Measurements from ENCODE around the gene PPL. TPM values are rescaled to one million over a fixed set of nuclear protein-coding genes. Genes with fewer than 3 reads are reported as not detected.

PPL gene
- total and polyA plus RNA-seq, 2 of the 13 experiments (the other 11 are each of a cell fraction or from before 2014, with no cell fraction given): 5.7 to 6.6 TPM

DNA sequence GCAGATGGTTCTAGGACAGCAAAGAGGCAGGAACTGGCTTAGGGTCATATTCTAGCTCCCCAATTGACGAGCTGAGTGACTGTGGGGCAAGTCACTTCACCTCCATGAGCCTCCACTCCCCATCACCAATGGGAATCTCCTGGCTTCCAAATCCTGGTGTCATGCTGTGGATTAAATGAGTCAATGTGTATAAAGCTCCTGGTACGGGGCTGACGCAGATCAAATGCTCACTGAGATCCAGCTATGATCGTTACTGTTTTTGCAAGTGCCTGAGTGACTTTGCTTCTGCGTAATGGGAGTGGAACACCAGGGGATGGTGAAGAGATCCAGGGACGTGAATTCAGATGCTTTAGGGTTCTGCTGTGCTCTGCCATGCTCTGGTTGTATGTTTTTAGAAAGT lies 23.6 kb upstream of the PPL start:
- Histone ChIP-seq H2AFZ (ENCODE audit: low read length) (no peak overlapping the region), H3K9ac (ENCODE audit: insufficient read depth, low read depth, low read length) (no peak overlapping the region), H3K36me3 (replicated peaks in 1 of 2; ENCODE audit: control insufficient read depth in 1 of 2, insufficient read depth in 2 of 2, low read length in 2 of 2) (no peaks in the 10 kb centered on the region), H3K9me3 (ENCODE audit: low read length) (no peaks in the 10 kb centered on the region), H4K20me1 (ENCODE audit: insufficient read depth, low read length) (no peaks in the 10 kb centered on the region), H3K4me3 (replicated peaks in 1 of 3; ENCODE audit: insufficient read depth in 1 of 3, low read depth in 2 of 3, low read length in 3 of 3) (no peak overlapping the region), H3K27me3 (ENCODE audit: control insufficient read depth in 1 of 2, insufficient read depth in 2 of 2, low read length in 2 of 2) (peaks cover 0 to 18% of the 10 kb centered on the region in 2 experiments; a peak in 3 of 5 replicates), H3K79me2 (ENCODE audit: insufficient read depth, low read length) (no peaks in the 10 kb centered on the region), H3K4me1 (ENCODE audit: insufficient read depth, low read length) (peaks cover 27% of the 10 kb centered on the region), H3K27ac (ENCODE audit: extremely low read length, insufficient read depth, low read length) (no peak overlapping the region), H3K4me2 (ENCODE audit: low read depth, low read length) (no peak overlapping the region)
- ChIA-PET CTCF (ENCODE audit: low intra/inter-chr PET ratio, low total read pairs) (no interaction called here), POLR2A (no interaction called here)
- FAIRE-seq (no peak), ATAC-seq (no peak), DNase-seq (ENCODE audit: low spot score) (no peak)
- 47% methylated on average over 6 of the region's 6 CpGs for WGBS (ENCODE audit: low lambda C conversion rate)
- BruUV-seq (replicated peaks): no TSS peak
- intact Hi-C loops (cut with micrococcal nuclease; ENCODE audit: unreplicated experiment): no loop called here
- in situ Hi-C loops (cut with HindIII; ENCODE audit: extremely low pct_ligation_motif_present, low pct_unique_long_range_greater_than_20kb): loop anchor here (5.0 to 25.0 kb wide), 2 partner anchors 58 to 448 kb away; no protein-coding TSS in a partner anchor
- TF ChIP-seq, protein P1, sequence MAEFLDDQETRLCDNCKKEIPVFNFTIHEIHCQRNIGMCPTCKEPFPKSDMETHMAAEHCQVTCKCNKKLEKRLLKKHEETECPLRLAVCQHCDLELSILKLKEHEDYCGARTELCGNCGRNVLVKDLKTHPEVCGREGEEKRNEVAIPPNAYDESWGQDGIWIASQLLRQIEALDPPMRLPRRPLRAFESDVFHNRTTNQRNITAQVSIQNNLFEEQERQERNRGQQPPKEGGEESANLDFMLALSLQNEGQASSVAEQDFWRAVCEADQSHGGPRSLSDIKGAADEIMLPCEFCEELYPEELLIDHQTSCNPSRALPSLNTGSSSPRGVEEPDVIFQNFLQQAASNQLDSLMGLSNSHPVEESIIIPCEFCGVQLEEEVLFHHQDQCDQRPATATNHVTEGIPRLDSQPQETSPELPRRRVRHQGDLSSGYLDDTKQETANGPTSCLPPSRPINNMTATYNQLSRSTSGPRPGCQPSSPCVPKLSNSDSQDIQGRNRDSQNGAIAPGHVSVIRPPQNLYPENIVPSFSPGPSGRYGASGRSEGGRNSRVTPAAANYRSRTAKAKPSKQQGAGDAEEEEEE (CRISPR knock-in tag; IDR thresholded peaks at IDR 0.05; ENCODE audit: borderline replicate concordance): no peak
- TF ChIP-seq ARNT2 (CRISPR knock-in tag; IDR thresholded peaks at IDR 0.05; ENCODE audit: low read depth): no peak
- no peak for TF ChIP-seq TGIF2 (CRISPR knock-in tag; IDR thresholded peaks at IDR 0.05)
- TF ChIP-seq BORCS8-MEF2B (CRISPR knock-in tag; IDR thresholded peaks at IDR 0.05): no peak
- no peak for TF ChIP-seq ELF3 (CRISPR knock-in tag; IDR thresholded peaks at IDR 0.05)
- TF ChIP-seq TBP (CRISPR knock-in tag; IDR thresholded peaks at IDR 0.05): no peak

All from HepG2 (cell line).